ENCODE data around the gene ROGDI. TPM values are rescaled to one million over a fixed set of nuclear protein-coding genes. Genes with fewer than 3 reads are reported as not detected.

The ROGDI gene
- total and polyA plus RNA-seq, 9 of the 15 experiments (the other 6 are each of a cell fraction or from before 2014, with no cell fraction given) = 0.97 to 37.3 (median 16.5) TPM

DNA sequence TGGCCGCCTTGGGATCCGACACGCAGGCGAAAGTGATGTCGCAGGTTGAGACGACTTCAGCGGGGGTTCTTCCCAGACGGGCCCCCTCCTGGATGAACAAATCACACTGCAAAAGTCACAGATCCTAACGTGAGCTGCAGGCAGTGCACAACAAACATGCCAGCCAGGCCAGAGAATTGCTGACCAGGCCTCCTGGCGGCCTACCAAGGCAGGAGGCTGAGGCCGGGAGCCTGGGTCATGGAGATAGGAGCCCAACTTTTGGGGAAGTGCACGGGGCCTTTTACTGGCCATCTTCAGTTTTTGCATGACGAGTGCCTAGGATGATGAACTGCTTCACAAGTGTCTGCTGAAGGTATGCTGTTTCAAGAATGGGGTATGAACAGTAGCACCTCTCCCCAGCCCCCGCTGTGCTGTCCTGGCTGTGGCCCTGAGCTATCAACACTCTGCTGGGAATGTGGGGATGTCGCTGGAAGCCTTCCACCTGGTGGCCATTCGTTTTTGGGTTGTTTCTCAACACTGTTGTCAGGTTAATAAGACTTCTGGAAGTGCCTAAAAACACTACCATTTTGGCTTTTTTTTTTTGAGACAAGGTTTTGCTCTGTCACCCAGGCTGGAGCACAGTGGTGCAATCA, 12.2 kb upstream of the ROGDI start:
- H3K9ac ChIP-seq (ENCODE audit: insufficient read depth in 1 of 2, low read depth in 2 of 2, low read length in 2 of 2) = 0 out of 4 replicates have a peak overlapping the region, but pooled peaks of 1 of the 2 experiments have one; percentile 36
- FAIRE-seq (peak; percentile 65), ATAC-seq (peak; percentile 73), DNase-seq (ENCODE audit: extremely low read depth in 1 of 4, low spot score in 3 of 4) (peak in 2 of 4 experiments; percentile 18 to 24)
- WGBS (ENCODE audit: insufficient coverage, low coverage, missing lambda C conversion rate) = 74% methylated on average over 16 of the region's 16 CpGs
- in situ Hi-C loops (cut with MboI) = no loop called here
- CTCF ChIA-PET (ENCODE audit: low intra/inter-chr PET ratio) = no interaction called here
- H3K9me1 ChIP-seq (ENCODE audit: control insufficient read depth, insufficient read depth, low read length) = no peaks in the 10 kb centered on the region
- no peak overlapping the region for H3K4me3 ChIP-seq
- H3K27ac ChIP-seq (ENCODE audit: extremely low read depth, low read depth, low read length) = no peak overlapping the region
- POLR2A ChIA-PET = interaction anchor here (1.9 kb wide), 1 partner anchor 10 kb away, joined by 9 read pairs; no protein-coding TSS in a partner anchor
- no peaks in the 10 kb centered on the region for H3K79me2 ChIP-seq (ENCODE audit: control insufficient read depth, insufficient read depth, low read length)
- no peak overlapping the region for H3K4me2 ChIP-seq (ENCODE audit: insufficient read depth, low read length)
- H3K36me3 ChIP-seq (ENCODE audit: control insufficient read depth, insufficient read depth, low read length) = peaks cover 78% of the 10 kb centered on the region; the same call in 2 of the 3 replicates
- no peak overlapping the region for H2AFZ ChIP-seq (ENCODE audit: low read depth, low read length)
- intact Hi-C loops (cut with micrococcal nuclease) = no loop called here
- no peaks in the 10 kb centered on the region; the same call in 1 of the 2 replicates for H4K20me1 ChIP-seq (replicated peaks; ENCODE audit: control insufficient read depth, insufficient read depth, low read length)
- no TSS peak for BruUV-seq (replicated peaks)
- no peaks in the 10 kb centered on the region for H3K9me3 ChIP-seq (replicated peaks; ENCODE audit: control insufficient read depth, insufficient read depth, low read depth, low read length)
- H3K4me1 ChIP-seq (replicated peaks in 1 of 2; ENCODE audit: control insufficient read depth in 2 of 2, insufficient read depth in 2 of 2, low read length in 2 of 2) = peaks cover 0 to 3% of the 10 kb centered on the region in 2 experiments; a peak in 2 of 5 replicates
- no peaks in the 10 kb centered on the region for H3K27me3 ChIP-seq (ENCODE audit: control insufficient read depth in 2 of 2, insufficient read depth in 2 of 2, low read length in 2 of 2)
- TF ChIP-seq ZSCAN29 (IDR thresholded peaks at IDR 0.05) (no peak), POLR2AphosphoS2 (IDR thresholded peaks at IDR 0.05; ENCODE audit: low read length) (no peak), TSC22D4 (tag; IDR thresholded peaks at IDR 0.05) (no peak), XRCC5 (IDR thresholded peaks at IDR 0.05; ENCODE audit: low read depth, low read length) (no peak), SNRNP70 (optimal IDR thresholded peaks at IDR 0.05; ENCODE audit: low read depth, low read length) (no peak), CBX2 (IDR thresholded peaks at IDR 0.05; ENCODE audit: insufficient read depth, low read length, poor library complexity, severe bottlenecking) (no peak), CEBPG (CRISPR knock-in tag; IDR thresholded peaks at IDR 0.05) (no peak), CEBPG (tag; conservative IDR thresholded peaks at IDR 0.05 in 1 of 2, IDR thresholded peaks at IDR 0.05 in 1 of 2) (no peak)
- TF ChIP-seq, protein P1, sequence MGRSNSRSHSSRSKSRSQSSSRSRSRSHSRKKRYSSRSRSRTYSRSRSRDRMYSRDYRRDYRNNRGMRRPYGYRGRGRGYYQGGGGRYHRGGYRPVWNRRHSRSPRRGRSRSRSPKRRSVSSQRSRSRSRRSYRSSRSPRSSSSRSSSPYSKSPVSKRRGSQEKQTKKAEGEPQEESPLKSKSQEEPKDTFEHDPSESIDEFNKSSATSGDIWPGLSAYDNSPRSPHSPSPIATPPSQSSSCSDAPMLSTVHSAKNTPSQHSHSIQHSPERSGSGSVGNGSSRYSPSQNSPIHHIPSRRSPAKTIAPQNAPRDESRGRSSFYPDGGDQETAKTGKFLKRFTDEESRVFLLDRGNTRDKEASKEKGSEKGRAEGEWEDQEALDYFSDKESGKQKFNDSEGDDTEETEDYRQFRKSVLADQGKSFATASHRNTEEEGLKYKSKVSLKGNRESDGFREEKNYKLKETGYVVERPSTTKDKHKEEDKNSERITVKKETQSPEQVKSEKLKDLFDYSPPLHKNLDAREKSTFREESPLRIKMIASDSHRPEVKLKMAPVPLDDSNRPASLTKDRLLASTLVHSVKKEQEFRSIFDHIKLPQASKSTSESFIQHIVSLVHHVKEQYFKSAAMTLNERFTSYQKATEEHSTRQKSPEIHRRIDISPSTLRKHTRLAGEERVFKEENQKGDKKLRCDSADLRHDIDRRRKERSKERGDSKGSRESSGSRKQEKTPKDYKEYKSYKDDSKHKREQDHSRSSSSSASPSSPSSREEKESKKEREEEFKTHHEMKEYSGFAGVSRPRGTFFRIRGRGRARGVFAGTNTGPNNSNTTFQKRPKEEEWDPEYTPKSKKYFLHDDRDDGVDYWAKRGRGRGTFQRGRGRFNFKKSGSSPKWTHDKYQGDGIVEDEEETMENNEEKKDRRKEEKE (IDR thresholded peaks at IDR 0.05; ENCODE audit: borderline replicate concordance in 1 of 2, control insufficient read depth in 1 of 2, low read depth in 2 of 2, low read length in 1 of 2) = no peak
- TF ChIP-seq, protein P2, sequence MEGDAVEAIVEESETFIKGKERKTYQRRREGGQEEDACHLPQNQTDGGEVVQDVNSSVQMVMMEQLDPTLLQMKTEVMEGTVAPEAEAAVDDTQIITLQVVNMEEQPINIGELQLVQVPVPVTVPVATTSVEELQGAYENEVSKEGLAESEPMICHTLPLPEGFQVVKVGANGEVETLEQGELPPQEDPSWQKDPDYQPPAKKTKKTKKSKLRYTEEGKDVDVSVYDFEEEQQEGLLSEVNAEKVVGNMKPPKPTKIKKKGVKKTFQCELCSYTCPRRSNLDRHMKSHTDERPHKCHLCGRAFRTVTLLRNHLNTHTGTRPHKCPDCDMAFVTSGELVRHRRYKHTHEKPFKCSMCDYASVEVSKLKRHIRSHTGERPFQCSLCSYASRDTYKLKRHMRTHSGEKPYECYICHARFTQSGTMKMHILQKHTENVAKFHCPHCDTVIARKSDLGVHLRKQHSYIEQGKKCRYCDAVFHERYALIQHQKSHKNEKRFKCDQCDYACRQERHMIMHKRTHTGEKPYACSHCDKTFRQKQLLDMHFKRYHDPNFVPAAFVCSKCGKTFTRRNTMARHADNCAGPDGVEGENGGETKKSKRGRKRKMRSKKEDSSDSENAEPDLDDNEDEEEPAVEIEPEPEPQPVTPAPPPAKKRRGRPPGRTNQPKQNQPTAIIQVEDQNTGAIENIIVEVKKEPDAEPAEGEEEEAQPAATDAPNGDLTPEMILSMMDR (IDR thresholded peaks at IDR 0.05 in 2 of 3, conservative IDR thresholded peaks at IDR 0.05 in 1 of 3; ENCODE audit: insufficient read depth in 2 of 3, low read depth in 1 of 3, low read length in 3 of 3) = peak in 2 of 3 experiments; percentile 5 to 32; a peak in 2 of 6 replicates
- TF ChIP-seq, protein P3, sequence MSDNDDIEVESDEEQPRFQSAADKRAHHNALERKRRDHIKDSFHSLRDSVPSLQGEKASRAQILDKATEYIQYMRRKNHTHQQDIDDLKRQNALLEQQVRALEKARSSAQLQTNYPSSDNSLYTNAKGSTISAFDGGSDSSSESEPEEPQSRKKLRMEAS (CRISPR knock-in tag; IDR thresholded peaks at IDR 0.05) = no peak
- TF ChIP-seq, protein P4, sequence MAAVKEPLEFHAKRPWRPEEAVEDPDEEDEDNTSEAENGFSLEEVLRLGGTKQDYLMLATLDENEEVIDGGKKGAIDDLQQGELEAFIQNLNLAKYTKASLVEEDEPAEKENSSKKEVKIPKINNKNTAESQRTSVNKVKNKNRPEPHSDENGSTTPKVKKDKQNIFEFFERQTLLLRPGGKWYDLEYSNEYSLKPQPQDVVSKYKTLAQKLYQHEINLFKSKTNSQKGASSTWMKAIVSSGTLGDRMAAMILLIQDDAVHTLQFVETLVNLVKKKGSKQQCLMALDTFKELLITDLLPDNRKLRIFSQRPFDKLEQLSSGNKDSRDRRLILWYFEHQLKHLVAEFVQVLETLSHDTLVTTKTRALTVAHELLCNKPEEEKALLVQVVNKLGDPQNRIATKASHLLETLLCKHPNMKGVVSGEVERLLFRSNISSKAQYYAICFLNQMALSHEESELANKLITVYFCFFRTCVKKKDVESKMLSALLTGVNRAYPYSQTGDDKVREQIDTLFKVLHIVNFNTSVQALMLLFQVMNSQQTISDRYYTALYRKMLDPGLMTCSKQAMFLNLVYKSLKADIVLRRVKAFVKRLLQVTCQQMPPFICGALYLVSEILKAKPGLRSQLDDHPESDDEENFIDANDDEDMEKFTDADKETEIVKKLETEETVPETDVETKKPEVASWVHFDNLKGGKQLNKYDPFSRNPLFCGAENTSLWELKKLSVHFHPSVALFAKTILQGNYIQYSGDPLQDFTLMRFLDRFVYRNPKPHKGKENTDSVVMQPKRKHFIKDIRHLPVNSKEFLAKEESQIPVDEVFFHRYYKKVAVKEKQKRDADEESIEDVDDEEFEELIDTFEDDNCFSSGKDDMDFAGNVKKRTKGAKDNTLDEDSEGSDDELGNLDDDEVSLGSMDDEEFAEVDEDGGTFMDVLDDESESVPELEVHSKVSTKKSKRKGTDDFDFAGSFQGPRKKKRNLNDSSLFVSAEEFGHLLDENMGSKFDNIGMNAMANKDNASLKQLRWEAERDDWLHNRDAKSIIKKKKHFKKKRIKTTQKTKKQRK (IDR thresholded peaks at IDR 0.05; ENCODE audit: borderline replicate concordance, low read depth, low read length) = no peak

Data from K562 (cell line).